Lower lobe of right lung (tissue), 2 donors: ENCODE measurements around the gene RNF175. TPM values are rescaled to one million over a fixed set of nuclear protein-coding genes. Genes with fewer than 3 reads are reported as not detected.

ENCODE experiments used
- ATAC-seq, 2 donors: fragments of 200-7000 bp; cut with Tn5 transposase; one replicate each; pipeline ENCODE4 v1.9.1; 2020 to 2022; ENCODE audit warnings: mild to moderate bottlenecking in 2 of 2, moderate library complexity in 2 of 2
- DNase-seq: peaks from one replicate; pipeline ENCODE4 v3.0.0-alpha.2; 2020
- H3K27ac ChIP-seq: fragments of 200-600 bp; one replicate; pipeline ENCODE4 v1.8.0; 2022
- H3K27me3 ChIP-seq: fragments of 200-600 bp; one replicate; pipeline ENCODE4 v1.8.0; 2022; ENCODE audit warnings: low read depth
- H3K36me3 ChIP-seq: fragments of 200-600 bp; one replicate; pipeline ENCODE4 v1.8.0; 2022; ENCODE audit warnings: mild to moderate bottlenecking
- H3K4me1 ChIP-seq: fragments of 200-600 bp; one replicate; pipeline ENCODE4 v1.8.0; 2022
- H3K4me3 ChIP-seq: fragments of 200-600 bp; one replicate; pipeline ENCODE4 v1.8.0; 2022; ENCODE audit warnings: mild to moderate bottlenecking
- H3K9me3 ChIP-seq: fragments of 200-600 bp; one replicate; pipeline ENCODE4 v1.8.0; 2022
- CTCF ChIP-seq: fragments of 200-600 bp; IDR thresholded peaks from one replicate; pipeline ENCODE4 v1.8.0; 2022; ENCODE audit warnings: antibody characterized with exemption, mild to moderate bottlenecking
- intact Hi-C: fragments of 100-400 bp; cut with DNase I; formaldehyde crosslinking; loops from one replicate; pipeline ENCODE4 v1.11.0; 2022
- total RNA-seq: library from RNA; stranded (reverse); fragmentation: NEBNext Ultra II Directional; extraction: Animal tissue kit (Norgen Biotek cat#: 25700); gene quantifications from one replicate; pipeline ENCODE4 v1.2.1, GENCODE V29; 2021
- donor health status: DM: no; HTN: yes; CAD: no; lungs with severe emphysema.

Gene RNF175
- total RNA-seq, 1 donor from 2014 or later: 0.12 TPM

GRCh38 chr4:153745651-153746050 lies 14.2 kb downstream of the RNF175 start:
- Histone ChIP-seq H3K9me3 (no peaks in the 10 kb centered on the region), H3K27me3 (no peaks in the 10 kb centered on the region), H3K4me3 (no peak overlapping the region), H3K27ac (no peak overlapping the region), H3K4me1 (peaks cover 5% of the 10 kb centered on the region), H3K36me3 (no peaks in the 10 kb centered on the region)
- intact Hi-C loops: no loop called here
- ATAC-seq (no peak), DNase-seq (no peak)
- TF ChIP-seq CTCF: no peak

GRCh38 chr4:153741541-153741940 lies 18.3 kb downstream of the RNF175 start:
- H3K36me3 ChIP-seq: no peaks in the 10 kb centered on the region
- intact Hi-C loops: no loop called here
- ATAC-seq: no peak
- no peak overlapping the region for H3K4me3 ChIP-seq
- no peak for TF ChIP-seq CTCF
- H3K27me3 ChIP-seq: no peaks in the 10 kb centered on the region
- no peaks in the 10 kb centered on the region for H3K4me1 ChIP-seq
- no peak for DNase-seq
- no peaks in the 10 kb centered on the region for H3K9me3 ChIP-seq
- H3K27ac ChIP-seq: no peak overlapping the region

GRCh38 chr4:153735906-153736461 lies 23.8 kb downstream of the RNF175 start:
- no peaks in the 10 kb centered on the region for H3K4me1 ChIP-seq
- TF ChIP-seq CTCF: no peak
- H3K36me3 ChIP-seq: no peaks in the 10 kb centered on the region
- H3K27ac ChIP-seq: no peak overlapping the region
- no peaks in the 10 kb centered on the region for H3K27me3 ChIP-seq
- DNase-seq (no peak), ATAC-seq (no peak)
- intact Hi-C loops: no loop called here
- H3K9me3 ChIP-seq: no peaks in the 10 kb centered on the region
- H3K4me3 ChIP-seq: no peak overlapping the region

GRCh38 chr4:153733751-153734448 lies 25.9 kb downstream of the RNF175 start:
- Histone ChIP-seq H3K27ac (no peak overlapping the region), H3K36me3 (no peaks in the 10 kb centered on the region), H3K9me3 (no peaks in the 10 kb centered on the region), H3K4me1 (no peaks in the 10 kb centered on the region), H3K27me3 (no peaks in the 10 kb centered on the region), H3K4me3 (no peak overlapping the region)
- intact Hi-C loops: no loop called here
- ATAC-seq (no peak), DNase-seq (no peak)
- no peak for TF ChIP-seq CTCF

- no peaks in the 10 kb centered on the region for H3K4me1 ChIP-seq
- no peak for DNase-seq
- intact Hi-C loops: no loop called here
Measured at GRCh38 chr4:153731239-153731638, 28.6 kb downstream of the RNF175 start.

More at GRCh38 chr4:153731239-153731638, 28.6 kb downstream of the RNF175 start:
- H3K36me3 ChIP-seq: no peaks in the 10 kb centered on the region
- no peak overlapping the region for H3K27ac ChIP-seq
- no peaks in the 10 kb centered on the region for H3K27me3 ChIP-seq
- ATAC-seq: no peak
- H3K4me3 ChIP-seq: no peak overlapping the region
- H3K9me3 ChIP-seq: no peaks in the 10 kb centered on the region
- no peak for TF ChIP-seq CTCF
